ENCODE data around the gene ATP10A.
A peak's percentile ranks its signal among the peaks of the same experiment; 100 is the strongest.

Gene ATP10A

GRCh38 chr15:25863111-25863967 lies at the start of gene ATP10A:
Gene ATP10A (minus strand): TSS chr15:25863327. CDS start chr15:25863096, 231 bp downstream.
- ATAC-seq (peak; percentile 64), DNase-seq (peak; percentile 75)

GRCh38 chr15:25912035-25912434 lies 48.9 kb upstream of the ATP10A start:
- ATAC-seq (no peak), DNase-seq (no peak)

- DNase-seq (no peak), ATAC-seq (no peak)
Measured at GRCh38 chr15:25910832-25911231, 47.7 kb upstream of the ATP10A start.

- ATAC-seq (no peak), DNase-seq (no peak)
Measured at GRCh38 chr15:25909806-25910205, 46.7 kb upstream of the ATP10A start.

GRCh38 chr15:25909325-25909724 lies 46.2 kb upstream of the ATP10A start:
- ATAC-seq (no peak), DNase-seq (no peak)

GRCh38 chr15:25905140-25905539 lies 42.0 kb upstream of the ATP10A start:
- ATAC-seq (peak; percentile 93), DNase-seq (peak; percentile 66)

- DNase-seq (peak; percentile 20), ATAC-seq (peak; percentile 38)
Measured at GRCh38 chr15:25903024-25903581, 40.0 kb upstream of the ATP10A start.

GRCh38 chr15:25901811-25902605 lies 38.9 kb upstream of the ATP10A start:
- no peak for DNase-seq
- ATAC-seq: no peak

- DNase-seq: no peak
- ATAC-seq: no peak
Measured at GRCh38 chr15:25900901-25901300, 37.8 kb upstream of the ATP10A start.

GRCh38 chr15:25900431-25900830 lies 37.3 kb upstream of the ATP10A start:
- no peak for DNase-seq
- ATAC-seq: no peak

GRCh38 chr15:25899870-25900269 lies 36.7 kb upstream of the ATP10A start:
- DNase-seq (no peak), ATAC-seq (no peak)

GRCh38 chr15:25897658-25898057 lies 34.5 kb upstream of the ATP10A start:
- ATAC-seq: no peak

GRCh38 chr15:25894371-25894902 lies 31.3 kb upstream of the ATP10A start:
- DNase-seq: no peak
- no peak for ATAC-seq

More at GRCh38 chr15:25897658-25898057, 34.5 kb upstream of the ATP10A start:
- DNase-seq: no peak

- ATAC-seq: no peak
- DNase-seq: no peak
Measured at GRCh38 chr15:25893596-25893995, 30.5 kb upstream of the ATP10A start.

GRCh38 chr15:25892126-25892525 lies 29.0 kb upstream of the ATP10A start:
- DNase-seq: no peak
- no peak for ATAC-seq

GRCh38 chr15:25891081-25891480 lies 28.0 kb upstream of the ATP10A start:
- no peak for ATAC-seq
- no peak for DNase-seq

- no peak for DNase-seq
- no peak for ATAC-seq
Measured at GRCh38 chr15:25890529-25890928, 27.4 kb upstream of the ATP10A start.

- no peak for DNase-seq
- no peak for ATAC-seq
Measured at GRCh38 chr15:25887870-25888269, 24.7 kb upstream of the ATP10A start.

GRCh38 chr15:25886498-25887140 lies 23.5 kb upstream of the ATP10A start:
- DNase-seq: no peak
- no peak for ATAC-seq

- no peak for ATAC-seq
Measured at GRCh38 chr15:25884370-25884769, 21.2 kb upstream of the ATP10A start.

GRCh38 chr15:25883463-25884259 lies 20.5 kb upstream of the ATP10A start:
- ATAC-seq (no peak), DNase-seq (no peak)

More at GRCh38 chr15:25884370-25884769, 21.2 kb upstream of the ATP10A start:
- DNase-seq: no peak
